Testis (tissue), 3 donors: Measurements from ENCODE around the gene DAAM2. TPM values are rescaled to one million over a fixed set of nuclear protein-coding genes. Genes with fewer than 3 reads are reported as not detected.

ENCODE experiments used
- DNase-seq: peaks from one replicate; pipeline ENCODE4 v3.0.0-alpha.2; 2019
- H3K27ac ChIP-seq, 2 donors: fragments of 200-600 bp; sonication (generic); one replicate each; pipeline ENCODE4 v1.5.1; 2019
- H3K27me3 ChIP-seq: fragments of 200-600 bp; sonication (generic); one replicate; pipeline ENCODE4 v1.5.1; 2019
- H3K36me3 ChIP-seq: fragments of 200-600 bp; sonication (generic); one replicate; pipeline ENCODE4 v1.5.1; 2017; ENCODE audit warnings: low read depth; ENCODE audit errors: missing control alignments
- H3K4me1 ChIP-seq: fragments of 200-600 bp; sonication (generic); one replicate; pipeline ENCODE4 v1.5.1; 2019
- H3K4me3 ChIP-seq, 2 donors: fragments of 200-600 bp; sonication (generic); one replicate each; pipeline ENCODE4 v1.5.1; 2017 to 2019
- H3K9me3 ChIP-seq: fragments of 200-600 bp; sonication (generic); one replicate; pipeline ENCODE4 v1.5.1; 2017
- POLR2A ChIP-seq: fragments of 450-650 bp; IDR thresholded peaks from one replicate; pipeline ENCODE4 v1.6.1; 2017; ENCODE audit warnings: antibody characterized with exemption, mild to moderate bottlenecking, moderate library complexity
- WGBS, 2 donors: methylation state at CpG; one replicate each; pipeline ENCODE4 v1.1.5; 2018; 5-methylcytosine and 5-hydroxymethylcytosine counted together
- intact Hi-C: fragments of 100-400 bp; cut with DNase I; formaldehyde crosslinking; loops from one replicate; pipeline ENCODE4 v1.15.1; 2023; ENCODE audit warnings: low total_unique reads
- polyA plus RNA-seq: library from polyadenylated mRNA; stranded (reverse); fragments of 350-450 nt; fragmentation: Illumina TruSeq; extraction: RNeasy Lipid Tissue Mini Kit (QIAGEN cat#74804); gene quantifications from one replicate; pipeline ENCODE4 v1.2.3, GENCODE V29; 2014; ENCODE audit warnings: low read depth, low replicate concordance; ENCODE audit not compliant: insufficient read depth
- total RNA-seq, 2 donors: library from RNA; depleted of rRNA; stranded (reverse); fragments of >200 nt; gene quantifications; one replicate each; pipeline ENCODE4 v1.2.3, GENCODE V29; 2016
- TF ChIP-seq, protein P1 (sequence below), 3 experiments: fragments of 450-650 bp in 2 of 3; fragments of 200-600 bp in 1 of 3; sonication (generic) in 1 of 3; IDR thresholded peaks; one replicate each; pipeline ENCODE4 v1.5.1; 2016 to 2019; ENCODE audit warnings: antibody characterized with exemption in 3 of 3, mild to moderate bottlenecking in 2 of 3, moderate library complexity in 1 of 3

The DAAM2 gene
- total and polyA plus RNA-seq, 3 donors from 2014 or later = 37.4 to 66.1 (median 64.5) TPM

GRCh38 chr6:39948199-39948791, 156.1 kb downstream of the DAAM2 start:
- Histone ChIP-seq H3K36me3 (no peaks in the 10 kb centered on the region), H3K27ac (no peak overlapping the region), H3K4me3 (no peak overlapping the region), H3K4me1 (no peaks in the 10 kb centered on the region), H3K9me3 (no peaks in the 10 kb centered on the region), H3K27me3 (no peaks in the 10 kb centered on the region)
- no peak for TF ChIP-seq POLR2A
- no peak for DNase-seq
- 81% methylated on average over 5 of the region's 5 CpGs for WGBS, 2 donors
- intact Hi-C loops = no loop called here

- DNase-seq = no peak
- Histone ChIP-seq H3K9me3 (no peaks in the 10 kb centered on the region), H3K4me3 (no peak overlapping the region), H3K27me3 (no peaks in the 10 kb centered on the region), H3K36me3 (no peaks in the 10 kb centered on the region), H3K27ac (no peak overlapping the region), H3K4me1 (no peaks in the 10 kb centered on the region)
- intact Hi-C loops = no loop called here
- TF ChIP-seq POLR2A = no peak
- TF ChIP-seq, protein P1, sequence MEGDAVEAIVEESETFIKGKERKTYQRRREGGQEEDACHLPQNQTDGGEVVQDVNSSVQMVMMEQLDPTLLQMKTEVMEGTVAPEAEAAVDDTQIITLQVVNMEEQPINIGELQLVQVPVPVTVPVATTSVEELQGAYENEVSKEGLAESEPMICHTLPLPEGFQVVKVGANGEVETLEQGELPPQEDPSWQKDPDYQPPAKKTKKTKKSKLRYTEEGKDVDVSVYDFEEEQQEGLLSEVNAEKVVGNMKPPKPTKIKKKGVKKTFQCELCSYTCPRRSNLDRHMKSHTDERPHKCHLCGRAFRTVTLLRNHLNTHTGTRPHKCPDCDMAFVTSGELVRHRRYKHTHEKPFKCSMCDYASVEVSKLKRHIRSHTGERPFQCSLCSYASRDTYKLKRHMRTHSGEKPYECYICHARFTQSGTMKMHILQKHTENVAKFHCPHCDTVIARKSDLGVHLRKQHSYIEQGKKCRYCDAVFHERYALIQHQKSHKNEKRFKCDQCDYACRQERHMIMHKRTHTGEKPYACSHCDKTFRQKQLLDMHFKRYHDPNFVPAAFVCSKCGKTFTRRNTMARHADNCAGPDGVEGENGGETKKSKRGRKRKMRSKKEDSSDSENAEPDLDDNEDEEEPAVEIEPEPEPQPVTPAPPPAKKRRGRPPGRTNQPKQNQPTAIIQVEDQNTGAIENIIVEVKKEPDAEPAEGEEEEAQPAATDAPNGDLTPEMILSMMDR (IDR thresholded peaks at IDR 0.05) = no peak
These were observed 158.0 kb downstream of the DAAM2 start for GRCh38 chr6:39950125-39950720.

DNA sequence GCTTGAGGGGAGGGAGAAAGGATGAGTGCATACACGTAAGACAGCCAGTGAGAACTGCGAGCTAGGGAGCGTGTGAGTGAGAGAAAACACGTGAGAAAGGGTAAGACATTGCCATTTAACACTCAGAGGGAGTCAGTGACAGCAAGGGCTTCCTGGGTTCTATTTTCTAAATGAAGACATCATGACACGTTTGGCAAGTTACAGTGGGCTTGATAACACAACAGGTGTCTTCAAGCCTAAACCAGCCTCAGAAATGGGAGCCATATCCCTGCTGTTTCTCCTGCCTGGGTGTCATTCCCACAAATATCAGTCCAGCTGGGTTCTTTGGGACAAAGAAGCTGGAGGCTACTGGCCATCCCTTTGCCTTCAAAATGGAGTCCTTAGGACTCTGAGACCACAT, 159.0 kb downstream of the DAAM2 start:
- H3K27me3 ChIP-seq = no peaks in the 10 kb centered on the region
- 85 to 88% methylated on average over 5 of the region's 5 CpGs for WGBS, 2 donors
- H3K4me3 ChIP-seq = no peak overlapping the region
- H3K9me3 ChIP-seq = no peaks in the 10 kb centered on the region
- intact Hi-C loops = no loop called here
- no peak overlapping the region for H3K27ac ChIP-seq
- no peaks in the 10 kb centered on the region for H3K36me3 ChIP-seq
- TF ChIP-seq, protein P1 (IDR thresholded peaks at IDR 0.05) = no peak
- TF ChIP-seq POLR2A = no peak
- no peak for DNase-seq
- no peaks in the 10 kb centered on the region for H3K4me1 ChIP-seq

DNA sequence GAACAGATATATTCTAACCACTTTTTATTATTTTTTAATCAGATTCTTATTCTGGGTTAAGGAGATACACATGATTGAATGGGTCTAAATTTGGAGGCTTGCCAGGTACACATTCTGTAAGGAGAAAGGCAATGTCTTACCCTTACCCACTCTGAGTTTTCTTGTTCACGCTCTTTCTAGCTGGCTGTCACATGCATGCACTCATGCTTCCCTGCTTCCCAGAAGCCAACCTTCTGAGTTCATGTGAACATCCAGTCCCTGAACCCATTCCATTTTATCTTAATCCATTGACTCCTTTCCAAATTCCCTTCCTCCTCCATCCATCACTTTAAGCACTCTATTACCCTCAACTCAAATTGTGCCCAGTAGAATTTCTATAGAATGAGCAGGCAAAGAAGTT, 159.5 kb downstream of the DAAM2 start:
- no peaks in the 10 kb centered on the region for H3K9me3 ChIP-seq
- no peaks in the 10 kb centered on the region for H3K27me3 ChIP-seq
- no peak overlapping the region for H3K27ac ChIP-seq
- TF ChIP-seq, protein P1 (IDR thresholded peaks at IDR 0.05) = no peak
- TF ChIP-seq POLR2A = no peak
- no peaks in the 10 kb centered on the region for H3K36me3 ChIP-seq
- peak; percentile 32 for DNase-seq
- 58 to 68% methylated on average over 1 of the region's 1 CpG for WGBS, 2 donors
- no peaks in the 10 kb centered on the region for H3K4me1 ChIP-seq
- H3K4me3 ChIP-seq = no peak overlapping the region
- intact Hi-C loops = no loop called here

- H3K27me3 ChIP-seq = no peaks in the 10 kb centered on the region
- H3K4me1 ChIP-seq = no peaks in the 10 kb centered on the region
- no peaks in the 10 kb centered on the region for H3K36me3 ChIP-seq
- no peak overlapping the region for H3K4me3 ChIP-seq
- no peak for TF ChIP-seq POLR2A
- TF ChIP-seq, protein P1 (IDR thresholded peaks at IDR 0.05) = no peak
- H3K27ac ChIP-seq = no peak overlapping the region
- WGBS, 2 donors = 67 to 81% methylated on average over 4 of the region's 4 CpGs
- intact Hi-C loops = no loop called here
- DNase-seq = no peak
- H3K9me3 ChIP-seq = no peaks in the 10 kb centered on the region
These were observed 160.0 kb downstream of the DAAM2 start for GRCh38 chr6:39952167-39952566.
